Measurements from ENCODE around the gene CD4. TPM values are rescaled to one million over a fixed set of nuclear protein-coding genes. Genes with fewer than 3 reads are reported as not detected.

The CD4 gene
- total and polyA plus RNA-seq, 10 of the 15 experiments (the other 5 are each of a cell fraction or from before 2014, with no cell fraction given) = 0.24 to 1.6 (median 0.69) TPM

- TF ChIP-seq IKZF1 (conservative IDR thresholded peaks at IDR 0.05) (no peak), RELA (IDR thresholded peaks at IDR 0.05; ENCODE audit: borderline replicate concordance, partially characterized antibody) (no peak), NRF1 (conservative IDR thresholded peaks at IDR 0.05; ENCODE audit: low read depth, low read length) (no peak), RBBP5 (conservative IDR thresholded peaks at IDR 0.05) (no peak), ATF7 (IDR thresholded peaks at IDR 0.05; ENCODE audit: low read depth) (no peak), PAX8 (IDR thresholded peaks at IDR 0.05) (no peak), ZNF207 (IDR thresholded peaks at IDR 0.05; ENCODE audit: borderline replicate concordance) (no peak), MEF2A (IDR thresholded peaks at IDR 0.05; ENCODE audit: insufficient read depth, low read depth, low read length) (no peak), HCFC1 (IDR thresholded peaks at IDR 0.05; ENCODE audit: low read length) (no peak), ATF3 (IDR thresholded peaks at IDR 0.05; ENCODE audit: borderline replicate concordance, extremely low read depth, low read depth, low read length) (no peak), JUND (IDR thresholded peaks at IDR 0.05; ENCODE audit: low read depth, low read length) (no peak), CBX5 (IDR thresholded peaks at IDR 0.05; ENCODE audit: low read depth) (no peak), POLR2AphosphoS2 (IDR thresholded peaks at IDR 0.05; ENCODE audit: low read depth, low read length) (no peak), TCF12 (IDR thresholded peaks at IDR 0.05; ENCODE audit: low read depth, low read length) (no peak), POLR2A (IDR thresholded peaks at IDR 0.05; ENCODE audit: low read depth, low read length) (no peak), SREBF1 (IDR thresholded peaks at IDR 0.05; ENCODE audit: low read length) (no peak), ZBTB40 (IDR thresholded peaks at IDR 0.05; ENCODE audit: borderline replicate concordance) (no peak), ZBED1 (IDR thresholded peaks at IDR 0.05; ENCODE audit: borderline replicate concordance) (no peak)
- H3K36me3 ChIP-seq (ENCODE audit: control insufficient read depth in 2 of 2, insufficient read depth in 2 of 2, low read length in 1 of 2) = no peaks in the 10 kb centered on the region
- no peak overlapping the region for H3K4me2 ChIP-seq (ENCODE audit: control insufficient read depth, insufficient read depth)
- in situ Hi-C loops (cut with MboI) (no loop called here), intact Hi-C loops (cut with micrococcal nuclease; ENCODE audit: unreplicated experiment) (no loop called here)
- ChIA-PET RAD21 (ENCODE audit: unreplicated experiment) (interaction anchor here (0.6 to 3.0 kb wide), 3 partner anchors 9 to 77 kb away, joined by 3 to 14 read pairs (median 5); partner anchors contain the start of genes GPR162 and MLF2), SMC1A (ENCODE audit: uncharacterized antibody, unreplicated experiment) (interaction anchor here (0.7 to 1.1 kb wide), 2 partner anchors 77 to 205 kb away, joined by 3 read pairs; partner anchors contain the start of gene MLF2), POLR2A (interaction anchor here (0.8 to 0.9 kb wide), 3 partner anchors 12 to 71 kb away, joined by 3 to 4 read pairs (median 4); partner anchors contain the start of gene USP5), CTCF (interaction anchor here (0.6 to 2.3 kb wide), 6 partner anchors 9 to 78 kb away, joined by 3 to 14 read pairs (median 4); partner anchors contain the start of genes MLF2 and SPSB2)
- DNase-seq (ENCODE audit: low read depth, low spot score) = no peak
- no peak for ATAC-seq
- BruUV-seq (replicated peaks) = no TSS peak
- FAIRE-seq = no peak
- no peak overlapping the region for H2AFZ ChIP-seq (ENCODE audit: control insufficient read depth, low read depth, low read length)
- no peaks in the 10 kb centered on the region for H3K9me3 ChIP-seq (replicated peaks; ENCODE audit: control insufficient read depth, insufficient read depth, low read length)
- H4K20me1 ChIP-seq (ENCODE audit: control insufficient read depth, insufficient read depth) = no peaks in the 10 kb centered on the region
- peaks cover 4% of the 10 kb centered on the region for H3K4me1 ChIP-seq (ENCODE audit: control insufficient read depth, insufficient read depth, low read length)
- H3K27me3 ChIP-seq (replicated peaks in 1 of 2; ENCODE audit: control insufficient read depth in 2 of 2, insufficient read depth in 2 of 2, low read length in 1 of 2) = peaks cover 17 to 24% of the 10 kb centered on the region in 2 experiments
- no peak overlapping the region for H3K27ac ChIP-seq (ENCODE audit: control insufficient read depth, insufficient read depth)
- no peak overlapping the region for H3K4me3 ChIP-seq
- no peaks in the 10 kb centered on the region for H3K79me2 ChIP-seq (ENCODE audit: control insufficient read depth, insufficient read depth, low read length)
- H3K9ac ChIP-seq (ENCODE audit: control insufficient read depth, insufficient read depth, low read length) = no peak overlapping the region
- 45% methylated on average over 11 of the region's 11 CpGs for WGBS (ENCODE audit: insufficient coverage, insufficient replicate concordance, low lambda C conversion rate, missing lambda C conversion rate)
Measured at GRCh38 chr12:6830286-6830890, 41.1 kb downstream of the CD4 start.

Data from GM12878 (cell line).